Lower leg skin (tissue), 4 donors: ENCODE measurements around the gene CCK. TPM values are rescaled to one million over a fixed set of nuclear protein-coding genes. Genes with fewer than 3 reads are reported as not detected.

Experiments used
- DNase-seq, 2 donors: peaks; one replicate each; pipeline ENCODE4 v3.0.0-alpha.2; 2019; ENCODE audit warnings: low spot score in 2 of 2
- H3K4me3 ChIP-seq: fragments of 200-600 bp; sonication (generic); 2 replicates; pipeline ENCODE4 v1.5.1; 2017; ENCODE audit warnings: mild to moderate bottlenecking, low read depth; ENCODE audit not compliant: poor library complexity, severe bottlenecking
- POLR2A ChIP-seq, 2 donors: fragments of 450-650 bp; IDR thresholded peaks; one replicate each; pipeline ENCODE4 v1.6.1; 2016 to 2017; ENCODE audit warnings: antibody characterized with exemption in 2 of 2, mild to moderate bottlenecking in 1 of 2, moderate library complexity in 1 of 2
- WGBS, 2 donors: methylation state at CpG; one replicate each; pipeline ENCODE4 v1.1.5; 2018; 5-methylcytosine and 5-hydroxymethylcytosine counted together
- intact Hi-C: fragments of 100-400 bp; cut with DNase I; formaldehyde crosslinking; loops from one replicate; pipeline ENCODE4 v1.15.0; 2023; ENCODE audit warnings: low total_unique reads
- total RNA-seq, 4 donors: library from RNA; depleted of rRNA; stranded (reverse); fragments of >200 nt; gene quantifications; one replicate each; pipeline ENCODE4 v1.1.0, GENCODE V29; 2016
- TF ChIP-seq, protein P1 (sequence below), 3 donors: fragments of 450-650 bp; IDR thresholded peaks; one replicate each; pipeline ENCODE4 v1.5.1; 2016; ENCODE audit warnings: antibody characterized with exemption in 3 of 3, mild to moderate bottlenecking in 3 of 3, moderate library complexity in 2 of 3

CCK gene
- total RNA-seq, 4 donors from 2014 or later, result 0.91 TPM; not detected in 3

DNA sequence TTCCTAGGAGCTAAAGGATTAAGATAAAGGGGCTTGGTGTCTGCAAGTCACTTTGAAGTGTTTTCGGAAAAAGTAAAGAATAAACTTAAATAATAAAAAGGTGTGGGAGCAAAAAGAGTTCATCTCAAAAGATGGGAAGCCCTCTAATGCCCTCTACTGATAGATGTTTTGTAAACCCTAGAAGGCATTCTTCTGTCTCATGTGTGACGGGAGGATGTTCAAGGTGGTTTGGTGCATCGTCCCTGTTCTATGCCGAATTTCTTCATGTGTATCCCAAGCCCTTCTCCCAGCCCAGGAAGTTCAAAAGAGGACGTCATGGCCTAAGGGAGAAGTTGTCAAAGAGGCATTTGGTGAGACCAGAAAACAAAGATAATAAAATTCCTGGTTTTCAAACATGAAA lies 37.2 kb downstream of the CCK start:
- DNase-seq, result no peak
- intact Hi-C loops, result loop anchor here (5.0 kb wide), 1 partner anchor 214 kb away; no protein-coding TSS in a partner anchor
- 21 to 26% methylated on average over 5 of the region's 5 CpGs for WGBS, 2 donors
- TF ChIP-seq, protein P1, sequence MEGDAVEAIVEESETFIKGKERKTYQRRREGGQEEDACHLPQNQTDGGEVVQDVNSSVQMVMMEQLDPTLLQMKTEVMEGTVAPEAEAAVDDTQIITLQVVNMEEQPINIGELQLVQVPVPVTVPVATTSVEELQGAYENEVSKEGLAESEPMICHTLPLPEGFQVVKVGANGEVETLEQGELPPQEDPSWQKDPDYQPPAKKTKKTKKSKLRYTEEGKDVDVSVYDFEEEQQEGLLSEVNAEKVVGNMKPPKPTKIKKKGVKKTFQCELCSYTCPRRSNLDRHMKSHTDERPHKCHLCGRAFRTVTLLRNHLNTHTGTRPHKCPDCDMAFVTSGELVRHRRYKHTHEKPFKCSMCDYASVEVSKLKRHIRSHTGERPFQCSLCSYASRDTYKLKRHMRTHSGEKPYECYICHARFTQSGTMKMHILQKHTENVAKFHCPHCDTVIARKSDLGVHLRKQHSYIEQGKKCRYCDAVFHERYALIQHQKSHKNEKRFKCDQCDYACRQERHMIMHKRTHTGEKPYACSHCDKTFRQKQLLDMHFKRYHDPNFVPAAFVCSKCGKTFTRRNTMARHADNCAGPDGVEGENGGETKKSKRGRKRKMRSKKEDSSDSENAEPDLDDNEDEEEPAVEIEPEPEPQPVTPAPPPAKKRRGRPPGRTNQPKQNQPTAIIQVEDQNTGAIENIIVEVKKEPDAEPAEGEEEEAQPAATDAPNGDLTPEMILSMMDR (IDR thresholded peaks at IDR 0.05), result no peak
- TF ChIP-seq POLR2A (IDR thresholded peaks at IDR 0.05), result no peak
- no peak overlapping the region for H3K4me3 ChIP-seq

DNA sequence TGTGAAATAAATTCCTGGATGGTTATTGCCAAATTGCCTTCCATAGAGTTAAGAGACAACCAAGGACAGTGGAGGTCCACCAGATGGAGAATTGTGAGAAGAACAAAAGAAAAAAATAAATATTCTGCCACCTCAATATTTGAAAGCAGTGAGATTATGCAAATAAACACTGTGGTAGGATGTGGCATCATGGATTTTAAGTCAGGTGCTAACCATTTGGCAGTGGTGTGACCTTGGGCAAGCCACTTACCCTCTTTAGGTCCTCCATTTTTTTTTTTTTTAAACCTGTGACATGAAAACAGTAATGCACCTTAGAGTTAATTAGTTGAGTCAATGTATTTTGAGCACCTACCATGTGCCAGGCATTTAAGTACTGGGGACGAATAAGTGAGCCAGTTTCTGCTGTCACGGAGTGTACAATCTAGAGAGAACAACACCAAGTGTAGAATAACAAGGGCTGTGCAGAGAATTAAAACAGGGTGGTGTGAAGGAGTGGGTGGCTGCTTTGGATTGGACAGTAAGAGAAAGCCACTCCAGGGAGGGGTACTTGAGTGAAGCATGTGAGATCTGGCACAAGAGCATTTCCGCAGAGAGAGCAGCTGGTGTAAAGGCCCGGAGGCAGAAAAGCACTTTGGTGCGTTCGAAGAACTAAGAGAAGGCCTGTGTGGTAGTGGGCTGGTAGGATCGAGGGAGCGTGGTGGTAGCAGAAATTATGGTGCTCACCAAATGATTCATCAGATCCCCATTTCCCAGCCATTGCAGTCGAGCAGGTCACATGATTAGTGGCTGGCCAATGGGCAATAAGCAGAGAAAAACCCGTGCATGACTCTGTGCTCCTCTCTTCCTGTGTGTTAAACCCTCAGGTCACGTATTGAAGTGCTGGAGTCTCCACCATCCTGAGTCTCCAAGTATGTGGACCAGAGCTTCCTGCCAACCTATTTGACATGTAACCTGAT lies 39.2 kb downstream of the CCK start:
- no peak for DNase-seq
- no peak for TF ChIP-seq POLR2A (IDR thresholded peaks at IDR 0.05)
- TF ChIP-seq, protein P1 (IDR thresholded peaks at IDR 0.05), result no peak
- no peak overlapping the region for H3K4me3 ChIP-seq
- WGBS, 2 donors, result 74 to 75% methylated on average over 11 of the region's 11 CpGs
- intact Hi-C loops, result loop anchor here (5.0 kb wide), 1 partner anchor 216 kb away; no protein-coding TSS in a partner anchor

DNA sequence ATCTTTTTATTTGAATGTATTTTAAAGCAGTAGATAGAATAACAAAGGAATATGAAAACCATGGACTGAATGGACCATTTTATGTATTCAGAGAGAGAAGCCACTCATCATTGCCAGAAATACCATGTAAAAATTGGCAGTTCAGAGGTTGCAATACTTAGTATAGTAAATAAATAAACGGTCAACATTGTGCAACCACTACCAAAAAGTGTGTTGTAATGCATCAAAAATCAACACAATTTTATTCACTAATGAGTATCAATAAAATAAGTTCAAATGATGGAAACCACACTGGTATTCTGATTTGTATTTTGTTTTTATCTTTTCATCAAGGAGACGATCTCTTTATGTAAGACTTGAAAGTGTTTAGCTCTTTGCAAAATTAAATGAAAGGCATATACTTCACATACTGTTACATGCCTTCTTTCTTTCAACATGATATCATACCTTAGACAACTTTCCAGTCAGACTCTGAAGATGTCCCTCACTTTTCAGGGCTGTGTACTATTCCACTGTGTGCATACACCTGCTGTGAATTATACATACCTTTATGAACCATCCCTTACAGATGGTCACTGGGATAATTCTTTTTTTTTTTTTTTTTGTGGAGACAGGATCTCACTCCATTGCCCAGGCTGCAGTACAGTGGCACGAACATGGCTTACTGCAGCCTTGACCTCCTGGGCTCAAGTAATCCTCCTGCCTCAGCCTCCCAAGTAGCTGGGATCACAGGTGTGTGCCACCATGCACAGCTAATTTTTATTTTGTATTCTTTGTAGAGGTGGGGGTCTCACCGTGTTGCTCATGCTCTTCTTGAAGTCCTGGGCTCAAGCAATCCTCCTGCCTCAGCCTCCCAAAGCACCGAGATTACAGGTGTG lies 40.3 kb downstream of the CCK start:
- no peak overlapping the region for H3K4me3 ChIP-seq
- intact Hi-C loops, result loop anchor here (5.0 kb wide), 1 partner anchor 217 kb away; no protein-coding TSS in a partner anchor
- TF ChIP-seq, protein P1 (IDR thresholded peaks at IDR 0.05), result no peak
- TF ChIP-seq POLR2A (IDR thresholded peaks at IDR 0.05), result no peak
- WGBS, 2 donors, result 79 to 93% methylated on average over 5 of the region's 5 CpGs
- DNase-seq, result no peak

DNA sequence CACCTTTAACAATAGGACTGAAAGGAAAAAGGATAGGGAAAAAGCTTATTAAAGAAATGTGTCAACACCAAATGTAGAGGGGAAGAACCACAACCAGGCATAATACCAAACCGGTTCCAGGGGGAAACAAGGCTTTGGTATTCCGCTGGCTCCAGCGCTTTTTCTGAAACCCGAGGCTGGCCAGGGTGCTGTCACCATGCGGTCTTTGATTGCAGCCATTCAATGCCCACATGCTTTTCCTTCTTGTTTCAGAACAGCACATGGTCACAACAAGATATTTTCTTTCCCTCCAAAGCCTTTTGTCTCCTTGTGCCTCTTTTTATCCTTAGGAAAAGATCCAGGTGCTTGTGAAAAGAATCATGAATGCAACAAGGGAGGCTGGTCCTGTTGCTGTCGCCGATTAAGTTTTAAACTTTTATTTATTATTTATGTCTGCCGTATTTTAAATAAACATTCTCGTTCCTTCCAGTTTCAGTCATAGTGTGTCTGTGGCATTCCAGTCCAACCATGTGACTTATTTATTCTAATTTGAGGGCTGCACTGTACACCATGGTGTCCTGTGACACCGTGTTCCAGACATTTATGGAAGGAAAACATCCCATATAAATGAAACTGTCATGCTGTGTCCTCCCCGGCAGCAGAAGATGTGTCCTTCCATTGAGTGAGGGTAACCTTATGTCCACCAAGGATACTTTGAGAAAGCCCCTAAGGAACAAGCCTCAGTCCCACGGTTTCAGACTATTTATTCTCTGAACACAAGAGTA lies 41.1 kb downstream of the CCK start:
- 70 to 76% methylated on average over 12 of the region's 12 CpGs for WGBS, 2 donors
- TF ChIP-seq, protein P1 (IDR thresholded peaks at IDR 0.05), result no peak
- no peak for TF ChIP-seq POLR2A (IDR thresholded peaks at IDR 0.05)
- DNase-seq, result no peak
- intact Hi-C loops, result loop anchor here (5.0 kb wide), 1 partner anchor 217 kb away; no protein-coding TSS in a partner anchor
- no peak overlapping the region for H3K4me3 ChIP-seq

DNA sequence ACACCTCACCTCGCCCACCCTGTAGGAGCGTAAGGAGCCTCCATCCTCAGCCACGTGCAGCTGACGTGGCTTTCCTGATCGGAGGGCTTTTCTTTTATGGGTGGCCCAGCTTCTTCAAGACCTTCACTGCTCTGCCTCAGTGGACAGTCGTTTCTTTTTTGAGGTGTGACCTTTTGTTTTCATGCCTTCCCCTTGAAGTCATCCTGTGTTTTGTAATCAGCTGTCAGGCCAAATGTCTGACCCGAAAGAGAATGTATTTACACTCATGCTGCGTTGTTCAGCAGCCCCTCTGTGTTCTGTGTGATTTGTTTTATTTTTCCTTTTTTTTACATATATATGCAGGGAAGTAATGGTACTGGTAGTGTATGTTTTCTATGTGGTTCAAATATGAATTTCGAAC lies 41.8 kb downstream of the CCK start:
- DNase-seq, result no peak
- 85% methylated on average over 9 of the region's 9 CpGs for WGBS, 2 donors
- TF ChIP-seq, protein P1 (IDR thresholded peaks at IDR 0.05), result no peak
- TF ChIP-seq POLR2A (IDR thresholded peaks at IDR 0.05), result no peak
- intact Hi-C loops, result no loop called here
- H3K4me3 ChIP-seq, result no peak overlapping the region
